HG03025 (cell line): ENCODE data around the gene PEG3.

Experiments
- ATAC-seq: cut with Tn5 transposase; IDR thresholded peaks from one replicate; pipeline ENCODE4 v1.9.1; 2021; ENCODE audit warnings: mild to moderate bottlenecking, moderate library complexity; ENCODE audit not compliant: unreplicated experiment, low FRiP score

The PEG3 gene

DNA sequence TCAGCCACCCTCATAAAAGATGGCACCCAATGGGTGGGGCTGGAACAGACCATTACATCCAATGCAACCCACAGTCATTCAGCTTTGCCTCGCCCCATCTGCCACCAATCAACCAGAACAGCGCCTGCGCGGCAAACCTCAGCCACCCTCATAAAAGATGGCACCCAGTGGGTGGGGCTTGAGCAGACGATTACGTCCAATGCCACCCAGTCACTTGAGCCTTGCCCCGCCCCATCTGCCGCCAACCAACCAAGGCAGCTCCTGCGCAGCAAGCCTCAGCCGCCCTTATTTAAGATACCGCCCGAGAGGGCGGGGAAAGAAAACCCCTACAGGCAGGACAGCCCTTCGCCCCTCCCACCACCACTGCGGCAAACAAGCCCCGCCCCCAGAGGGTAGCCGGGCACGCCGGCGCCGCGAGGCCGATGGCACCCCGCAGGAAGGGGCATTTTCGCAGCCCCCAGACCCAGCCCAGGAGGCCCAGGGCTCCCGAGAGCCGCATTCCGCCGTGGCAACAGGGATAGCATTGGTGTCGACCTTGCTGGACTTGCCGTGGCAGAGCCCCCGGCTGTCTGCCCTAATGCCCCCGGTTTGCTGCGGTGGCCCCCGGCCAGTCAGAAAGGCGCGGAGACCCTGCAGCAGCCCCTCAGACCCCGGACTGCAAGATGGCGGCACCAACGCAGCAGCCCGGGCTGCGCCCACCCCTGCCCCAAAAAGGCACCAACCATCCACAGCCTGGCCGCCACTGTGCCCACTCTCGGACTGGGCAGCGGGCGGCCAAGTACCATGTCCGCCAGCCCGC is 675 bp downstream of the PEG3 start:
- no peak for ATAC-seq

DNA sequence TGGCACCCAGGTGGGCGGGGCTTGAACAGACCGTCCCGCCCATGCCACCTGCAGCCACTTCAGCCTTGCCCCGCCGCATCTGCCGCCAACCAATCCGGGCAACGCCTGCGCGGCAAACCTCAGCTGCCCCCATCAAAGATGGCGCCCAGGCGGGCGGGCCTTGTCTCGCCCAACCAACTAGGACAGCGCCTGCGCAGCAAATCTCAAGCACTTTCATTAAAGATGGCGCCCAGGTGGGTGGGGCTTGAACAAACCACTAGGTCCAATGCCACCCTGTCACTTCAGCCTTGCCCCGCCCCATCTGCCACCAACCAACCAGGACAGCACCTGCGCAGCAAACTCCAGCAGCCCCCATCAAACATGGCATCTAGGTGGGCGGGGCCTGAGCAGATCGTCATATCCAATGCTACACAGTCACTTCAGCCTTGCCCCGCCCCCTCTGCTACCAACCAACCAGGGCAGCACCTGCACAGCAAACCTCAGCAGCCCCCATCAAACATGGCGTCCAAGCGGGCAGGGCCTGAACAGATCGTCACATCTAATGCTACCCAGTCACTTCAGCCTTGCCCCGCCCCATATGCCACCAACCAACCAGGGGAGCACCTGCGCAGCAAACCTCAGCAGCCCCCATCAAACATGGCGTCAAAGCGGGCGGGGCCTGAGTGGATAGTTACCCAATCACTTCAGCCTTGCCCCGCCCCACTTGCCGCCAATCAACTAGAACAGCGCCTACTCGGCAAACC is 1.4 kb downstream of the PEG3 start:
- ATAC-seq: no peak

GRCh38 chr19:56838024-56838908 is 2.3 kb downstream of the PEG3 start:
- ATAC-seq: no peak

DNA sequence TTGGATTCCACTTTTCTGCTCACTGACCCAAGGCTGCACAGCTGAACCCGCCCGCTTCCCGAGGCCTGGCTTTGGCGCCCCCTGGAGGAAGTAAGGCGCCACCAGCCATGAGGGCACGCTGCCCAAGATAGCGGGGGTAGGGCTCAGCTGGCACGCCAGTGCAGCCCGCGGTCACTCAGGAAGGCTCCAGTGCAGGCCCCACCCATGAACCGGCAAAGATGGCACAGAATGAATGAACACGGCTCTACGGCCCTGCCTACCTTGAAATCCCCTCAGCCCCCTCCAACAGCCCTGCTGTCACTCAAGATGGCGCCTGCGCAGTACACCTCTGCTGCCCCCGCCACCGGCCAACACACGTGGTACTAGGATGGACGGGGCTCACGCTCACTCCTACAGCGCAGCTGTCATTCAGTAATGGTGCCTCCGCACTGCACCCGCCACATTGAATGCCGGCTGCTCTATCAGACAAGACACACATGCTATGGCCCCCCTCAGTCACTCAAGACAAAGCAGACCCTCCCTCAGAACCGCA is 3.0 kb downstream of the PEG3 start:
- ATAC-seq: no peak

GRCh38 chr19:56837004-56837403 is 3.5 kb downstream of the PEG3 start:
- no peak for ATAC-seq

DNA sequence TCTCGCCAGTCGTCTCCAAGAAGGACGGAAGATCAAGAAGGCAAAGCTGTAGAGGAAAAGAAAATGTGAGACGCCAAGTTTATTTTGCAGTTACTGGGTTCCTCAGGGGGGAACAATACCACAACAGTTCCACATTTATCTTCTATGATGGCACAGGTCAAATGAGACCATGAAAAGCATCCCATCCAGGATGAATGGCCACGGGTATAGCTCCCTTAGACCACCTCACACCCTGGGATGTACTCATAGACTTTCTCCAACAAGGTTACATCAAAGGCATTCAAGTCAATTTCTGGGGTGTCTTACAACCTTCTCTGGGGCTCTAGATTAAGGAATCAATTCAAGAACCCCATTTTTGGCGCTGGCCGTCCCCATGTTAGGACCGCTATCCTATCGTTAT is 4.5 kb downstream of the PEG3 start:
- no peak for ATAC-seq

DNA sequence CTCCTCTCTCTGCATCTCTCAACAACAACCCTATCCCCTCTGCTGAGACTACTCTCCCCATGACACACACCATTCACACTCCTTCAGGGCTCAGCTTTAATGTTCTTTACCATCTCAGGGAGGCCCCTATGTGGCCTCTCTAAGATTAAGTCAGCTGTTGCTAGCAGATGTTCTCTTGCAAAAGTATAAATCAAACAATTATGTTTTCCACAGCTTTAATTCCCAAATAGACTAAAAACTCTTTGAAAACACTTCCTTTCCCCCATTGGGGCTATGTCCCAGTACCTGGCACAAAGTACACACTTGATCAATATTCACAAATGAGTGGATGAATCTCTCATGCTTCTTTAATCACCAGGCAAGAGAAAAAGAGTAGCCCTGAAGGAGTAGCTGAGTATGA is 5.1 kb downstream of the PEG3 start:
- ATAC-seq: no peak

DNA sequence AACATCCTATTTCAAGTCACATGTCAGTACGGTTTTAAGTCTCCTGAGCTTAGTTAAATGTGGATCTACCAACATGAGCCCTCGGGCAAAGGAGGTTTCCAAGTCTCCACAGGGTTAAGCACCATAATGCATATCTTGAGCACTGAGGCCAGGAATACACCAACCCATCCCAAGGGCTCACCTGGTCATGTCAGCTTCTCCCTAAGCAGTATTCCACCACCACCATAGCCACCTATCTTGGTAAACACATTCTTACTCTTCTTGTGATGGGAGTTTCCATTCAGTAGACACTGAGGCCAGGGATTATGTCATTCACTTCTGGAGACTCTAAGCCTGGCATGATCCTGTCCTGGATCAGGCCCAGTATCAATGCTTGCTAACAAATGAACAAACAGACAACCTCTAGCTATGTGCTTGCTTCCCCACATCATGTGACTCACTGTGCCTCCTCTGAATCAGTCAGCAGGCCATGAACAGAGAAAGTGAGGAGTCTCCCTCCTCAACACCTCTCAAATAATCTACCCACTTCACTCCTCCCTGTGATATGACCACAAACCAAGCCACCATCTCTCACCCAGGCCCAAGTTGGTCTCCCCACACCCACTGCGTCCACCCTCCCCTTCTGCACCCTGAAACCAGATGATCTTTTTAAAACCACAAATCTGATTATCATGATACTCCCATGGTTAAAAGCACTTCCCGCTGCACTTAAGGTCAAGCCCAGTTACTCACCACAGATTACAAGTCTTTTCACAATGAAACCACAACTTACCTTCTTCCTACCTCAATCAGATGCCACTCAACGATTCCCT is 5.8 kb downstream of the PEG3 start:
- no peak for ATAC-seq

DNA sequence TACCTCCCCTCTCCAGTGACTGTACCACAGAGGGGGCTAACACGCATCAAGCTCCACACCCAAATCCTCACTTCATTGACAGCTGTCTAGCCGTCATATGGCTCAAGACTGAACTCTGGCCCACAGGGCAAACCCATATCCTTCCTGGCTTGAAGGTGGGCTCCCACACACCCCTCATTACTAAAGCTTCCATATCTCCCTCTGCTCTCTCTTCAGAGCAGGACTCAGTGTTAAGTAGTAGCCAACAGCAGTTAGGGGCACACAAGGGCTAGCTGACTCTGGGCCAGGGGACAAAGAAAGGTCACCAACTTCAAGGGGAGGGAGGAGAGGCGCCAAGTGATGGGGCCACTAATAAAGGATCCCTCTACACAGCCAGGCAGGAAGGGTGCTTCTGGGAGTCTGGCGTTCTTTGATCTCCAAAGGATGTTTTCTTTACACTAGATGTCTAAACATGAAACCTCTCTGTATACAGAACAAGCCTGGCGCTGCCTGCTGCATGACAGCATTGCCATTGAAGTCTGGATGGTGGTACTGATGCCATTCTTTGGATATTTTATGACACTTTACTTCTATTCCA is 8.1 kb downstream of the PEG3 start:
- no peak for ATAC-seq

DNA sequence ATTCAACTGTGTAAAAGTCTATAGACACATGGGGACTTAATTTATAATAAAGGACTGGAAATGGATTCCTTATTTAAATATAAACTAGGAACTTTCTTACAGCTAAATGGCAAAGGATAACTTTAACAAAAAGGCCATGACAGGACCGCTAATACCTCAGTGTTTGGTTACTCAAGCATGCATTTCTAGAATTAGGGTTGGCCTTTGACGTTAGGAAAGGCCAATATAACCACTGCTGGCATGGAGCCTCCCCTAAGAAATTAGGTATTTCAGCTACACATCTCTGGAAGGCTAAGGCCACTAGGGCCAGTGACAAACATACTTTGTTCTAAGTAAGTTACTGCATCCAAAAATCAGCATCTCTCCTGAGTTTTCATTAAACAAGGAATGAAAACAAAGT is 9.3 kb downstream of the PEG3 start:
- no peak for ATAC-seq

DNA sequence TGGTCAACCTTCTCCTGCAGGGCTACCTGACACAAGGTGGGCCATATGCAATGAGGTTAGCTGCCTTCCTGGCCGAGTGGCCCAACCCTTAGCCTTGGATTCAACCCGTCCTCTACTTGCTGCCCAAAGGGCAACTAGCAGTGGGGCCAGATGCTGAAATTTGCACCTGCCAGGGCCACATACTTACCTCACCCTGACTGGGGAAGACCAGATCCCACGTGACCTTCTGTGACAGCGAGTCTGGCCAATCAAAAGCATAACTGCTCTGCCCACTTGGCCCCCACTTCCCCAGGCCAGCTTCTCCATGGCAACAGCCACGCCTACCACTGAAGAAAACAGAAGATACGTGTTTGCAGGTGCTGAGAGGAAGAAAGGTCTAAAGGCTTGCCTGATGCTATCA is 10.9 kb downstream of the PEG3 start:
- no peak for ATAC-seq

- ATAC-seq: no peak
These were observed 12.8 kb downstream of the PEG3 start for GRCh38 chr19:56827708-56828107.

GRCh38 chr19:56823956-56824355 is 16.6 kb downstream of the PEG3 start:
- no peak for ATAC-seq

GRCh38 chr19:56823417-56823816 is 17.1 kb downstream of the PEG3 start:
- ATAC-seq: no peak

GRCh38 chr19:56822755-56823154 is 17.8 kb downstream of the PEG3 start:
- no peak for ATAC-seq

DNA sequence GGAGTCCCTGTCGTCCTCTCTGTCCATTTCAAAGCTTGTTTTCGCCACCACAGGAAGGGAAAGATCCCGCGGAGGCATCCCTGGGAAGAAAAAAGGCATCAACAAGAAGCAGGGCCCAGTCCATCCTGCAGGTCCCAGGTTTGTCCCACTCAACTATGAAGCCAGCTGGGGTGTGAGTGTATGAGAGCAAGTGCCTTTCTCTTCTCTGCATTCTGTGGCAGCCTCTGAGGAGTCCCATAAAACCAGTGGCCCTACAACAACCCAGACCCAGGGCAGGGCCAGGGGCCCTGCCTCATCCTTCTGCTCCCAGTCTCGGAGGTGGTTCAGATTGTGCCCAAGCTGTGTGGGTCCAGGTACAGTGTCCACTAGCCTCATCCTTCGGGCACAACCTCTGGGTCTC is 18.9 kb downstream of the PEG3 start:
- ATAC-seq: no peak

- no peak for ATAC-seq
These were observed 19.3 kb downstream of the PEG3 start for GRCh38 chr19:56821209-56821608.

DNA sequence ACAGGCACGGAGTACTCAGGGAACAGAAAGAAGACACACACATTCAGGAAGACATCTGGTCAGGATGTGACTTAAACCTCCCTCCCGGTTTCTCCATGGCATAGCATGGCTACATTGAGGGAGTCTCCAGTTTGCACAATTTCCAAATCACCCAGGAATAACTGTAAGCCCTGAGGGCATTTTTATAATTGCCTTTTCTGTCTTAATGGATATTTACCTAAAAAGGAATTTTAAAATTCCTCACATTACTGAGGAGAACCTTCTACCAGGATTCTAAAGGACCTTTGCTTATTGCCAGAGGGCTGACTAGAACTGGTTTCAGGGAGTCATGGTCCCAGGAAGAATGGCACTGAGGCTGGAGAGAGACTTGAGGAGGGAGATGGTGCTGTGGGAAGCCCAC is 21.4 kb downstream of the PEG3 start:
- no peak for ATAC-seq

GRCh38 chr19:56814656-56815055 is 25.9 kb downstream of the PEG3 start:
- no peak for ATAC-seq

DNA sequence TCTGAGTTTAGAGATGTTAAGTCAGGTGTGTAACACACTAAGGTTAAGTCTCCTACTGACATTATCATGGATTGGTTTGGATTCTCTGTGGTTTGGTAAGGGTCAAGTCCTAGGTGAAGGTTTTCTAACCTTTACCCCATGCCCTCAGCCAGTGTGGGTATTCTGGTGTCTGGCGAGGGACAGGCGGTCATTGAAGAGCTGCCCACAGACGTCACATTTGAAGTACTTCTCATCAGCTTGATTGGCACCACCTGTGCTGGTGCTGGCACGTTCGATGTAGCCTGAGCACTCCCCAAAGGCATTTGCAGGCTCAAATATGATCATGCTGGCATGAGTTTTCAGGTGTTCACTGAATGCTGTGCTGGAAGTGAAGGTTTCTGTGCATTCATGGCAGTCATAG is 27.0 kb downstream of the PEG3 start:
- ATAC-seq: no peak
